ENCODE measurements around the gene IL1RAPL1.
A peak's percentile ranks its signal among the peaks of the same experiment; 100 is the strongest.

Gene IL1RAPL1

GRCh38 chrX:29653721-29654120 lies 1066.5 kb downstream of the IL1RAPL1 start:
- DNase-seq (ENCODE audit: low spot score) = no peak

DNA sequence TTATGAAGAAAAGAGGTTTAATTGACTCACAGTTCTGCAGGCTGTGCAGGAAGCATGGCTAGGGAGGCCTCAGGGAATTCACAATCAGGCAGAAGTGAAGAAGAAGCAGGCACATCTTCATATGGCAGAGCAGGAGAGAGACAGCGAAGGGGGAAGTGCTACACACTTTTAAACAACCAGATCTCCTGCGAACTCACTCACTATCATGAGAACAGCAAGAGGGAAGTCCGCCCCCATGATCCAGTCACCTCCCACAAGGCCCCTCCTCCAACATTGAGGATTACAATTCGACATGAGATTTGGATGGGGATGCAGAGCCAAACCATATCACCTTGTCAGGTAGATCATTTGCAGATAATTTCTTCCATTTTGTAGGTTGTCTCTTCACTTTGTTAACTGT lies 1072.7 kb downstream of the IL1RAPL1 start:
- no peak for DNase-seq (ENCODE audit: low spot score)

DNA sequence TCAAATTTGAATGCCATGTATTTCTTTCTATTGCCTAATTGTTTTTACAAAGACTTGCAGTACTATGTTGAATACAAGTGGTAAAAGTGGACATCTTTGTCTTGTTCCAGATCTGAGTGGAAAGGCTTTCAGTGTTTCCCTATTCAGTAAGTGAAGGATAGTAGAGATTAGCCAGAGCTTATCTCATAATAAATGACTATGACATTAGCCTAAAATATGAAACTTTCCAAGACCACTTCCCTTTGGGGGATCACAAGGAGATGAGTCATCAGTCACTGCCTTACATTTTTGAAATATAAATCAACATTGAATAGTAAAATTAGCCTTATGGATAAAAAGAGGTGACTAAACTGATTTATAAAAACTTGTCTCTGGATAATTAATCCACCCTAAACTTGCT lies 1074.0 kb downstream of the IL1RAPL1 start:
- DNase-seq (ENCODE audit: low spot score) = no peak

DNA sequence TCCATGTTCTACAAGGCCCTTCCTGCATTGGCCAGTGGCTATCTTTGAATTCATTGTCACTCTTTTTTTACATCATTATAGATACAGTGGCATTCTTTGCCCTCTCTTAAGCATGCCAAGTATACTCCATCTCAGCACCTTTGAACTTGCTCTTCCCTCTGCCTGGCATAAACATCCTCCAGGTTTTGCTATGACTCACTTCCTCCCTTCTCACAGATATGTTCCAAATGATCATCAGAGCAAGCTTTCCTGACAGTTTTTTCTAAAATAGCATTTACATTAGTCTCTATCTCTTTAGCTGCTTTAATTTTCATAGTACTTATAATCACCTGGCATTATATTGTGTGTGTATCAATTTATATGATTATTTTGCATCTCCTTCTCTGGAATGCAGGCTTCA lies 1074.9 kb downstream of the IL1RAPL1 start:
- no peak for DNase-seq (ENCODE audit: low spot score)

- DNase-seq (ENCODE audit: low spot score) = peak; percentile 36
Measured at GRCh38 chrX:29662759-29663503, 1075.7 kb downstream of the IL1RAPL1 start.

GRCh38 chrX:29665532-29665931 lies 1078.3 kb downstream of the IL1RAPL1 start:
- no peak for DNase-seq (ENCODE audit: low spot score)

GRCh38 chrX:29666366-29666765 lies 1079.1 kb downstream of the IL1RAPL1 start:
- DNase-seq (ENCODE audit: low spot score) = no peak

GRCh38 chrX:29671421-29671820 lies 1084.2 kb downstream of the IL1RAPL1 start:
- DNase-seq (ENCODE audit: low spot score) = no peak

DNA sequence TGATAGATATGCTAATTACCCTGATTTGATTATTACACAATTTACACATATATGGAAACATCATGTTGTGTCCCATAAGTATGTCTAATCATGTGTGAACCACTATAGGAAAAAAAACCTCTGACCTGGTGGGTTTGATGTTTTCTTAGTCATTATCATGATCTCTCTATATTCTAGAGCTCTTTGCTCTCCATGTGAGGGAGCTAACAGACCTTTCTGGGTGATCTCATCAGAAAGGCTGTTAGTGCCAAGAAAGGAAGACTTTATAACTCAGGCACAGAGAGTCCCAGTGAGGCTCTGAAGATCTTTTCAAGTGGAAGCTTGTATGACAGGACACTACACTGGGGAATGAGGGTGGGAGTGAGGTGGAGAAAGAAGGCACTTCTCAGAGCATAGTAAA lies 1100.4 kb downstream of the IL1RAPL1 start:
- peak; percentile 28 for DNase-seq (ENCODE audit: low spot score)

- DNase-seq (ENCODE audit: low spot score) = peak; percentile 3
Measured at GRCh38 chrX:29690061-29690460, 1102.8 kb downstream of the IL1RAPL1 start.

DNA sequence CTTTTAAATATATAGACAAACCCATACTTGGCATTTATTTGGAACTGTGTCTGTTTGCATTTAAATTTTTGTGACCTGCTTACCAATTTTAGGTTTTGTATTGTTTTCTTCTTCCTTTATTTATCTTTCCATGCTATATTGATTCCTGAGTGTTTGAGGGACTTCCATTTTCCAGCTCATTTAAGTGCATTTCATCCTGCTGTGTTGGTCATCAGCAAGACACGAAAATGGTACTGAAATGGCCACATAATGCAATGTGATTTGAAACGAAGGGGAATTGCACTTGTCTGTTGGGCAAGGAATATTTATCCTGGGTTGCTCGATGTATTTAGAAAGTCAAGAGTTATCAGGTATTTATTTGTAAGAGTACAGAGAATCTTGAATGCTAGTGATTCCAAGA lies 1103.8 kb downstream of the IL1RAPL1 start:
- DNase-seq (ENCODE audit: low spot score) = no peak

- no peak for DNase-seq (ENCODE audit: low spot score)
Measured at GRCh38 chrX:29693912-29694311, 1106.7 kb downstream of the IL1RAPL1 start.

GRCh38 chrX:29699239-29699638 lies 1112.0 kb downstream of the IL1RAPL1 start:
- DNase-seq (ENCODE audit: low spot score) = no peak

DNA sequence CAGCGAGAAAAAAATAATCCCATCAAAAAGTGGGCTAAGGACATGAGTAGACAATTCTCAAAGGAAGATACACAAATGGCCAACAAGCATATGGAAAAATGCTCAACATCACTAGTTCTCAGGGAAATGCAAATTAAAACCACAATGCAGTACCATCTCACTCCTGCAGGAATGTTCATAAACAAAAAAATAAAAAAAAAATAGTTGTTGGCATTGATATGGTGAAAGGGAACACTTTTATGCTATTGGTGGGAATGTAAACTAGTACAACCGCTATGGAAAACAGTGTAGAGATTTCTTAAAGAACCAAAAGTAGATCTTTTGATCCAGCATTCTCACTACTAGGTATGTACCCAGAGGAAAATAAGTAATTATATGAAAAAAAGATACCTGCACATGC lies 1119.8 kb downstream of the IL1RAPL1 start:
- DNase-seq (ENCODE audit: low spot score) = no peak

DNA sequence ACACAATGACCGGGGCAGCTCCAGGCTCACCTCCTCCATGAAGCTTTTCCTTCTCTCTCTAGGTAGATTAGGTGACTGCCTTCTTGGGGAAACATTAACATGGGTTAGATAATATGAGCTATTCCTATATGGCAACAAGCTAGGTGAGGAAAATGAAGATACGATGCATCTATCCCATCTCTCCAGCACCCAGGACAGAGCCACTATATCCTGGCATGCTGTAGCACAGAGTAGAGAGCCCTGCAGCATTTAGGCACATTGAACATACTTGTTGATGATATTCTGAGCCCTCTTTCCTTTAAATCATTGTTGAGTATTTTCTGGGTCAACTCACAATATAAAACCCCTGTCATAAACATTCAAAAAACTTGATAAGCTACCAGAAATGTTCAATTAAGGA lies 1133.9 kb downstream of the IL1RAPL1 start:
- no peak for DNase-seq (ENCODE audit: low spot score)

GRCh38 chrX:29724316-29724715 lies 1137.1 kb downstream of the IL1RAPL1 start:
- DNase-seq (ENCODE audit: low spot score) = no peak

- no peak for DNase-seq (ENCODE audit: low spot score)
Measured at GRCh38 chrX:29726811-29727210, 1139.6 kb downstream of the IL1RAPL1 start.

DNA sequence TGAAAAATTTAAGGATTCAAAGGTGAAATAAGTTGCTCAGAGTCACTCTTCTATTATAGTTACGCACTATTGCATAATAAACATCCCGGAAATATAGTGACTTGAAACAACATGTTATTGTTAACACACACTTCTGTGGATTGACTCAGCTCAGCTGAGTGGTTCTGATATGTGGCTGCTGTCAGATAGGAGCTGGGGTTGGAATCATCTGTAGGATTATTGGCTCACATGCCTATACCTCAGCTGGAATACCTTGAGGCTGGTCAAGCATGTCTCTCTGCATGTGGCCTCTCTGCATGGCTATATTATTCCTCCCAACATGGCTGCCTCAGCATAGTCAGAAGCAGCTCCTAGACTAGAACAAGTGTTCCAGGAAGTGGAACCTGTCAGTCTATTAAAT lies 1141.4 kb downstream of the IL1RAPL1 start:
- no peak for DNase-seq (ENCODE audit: low spot score)

DNA sequence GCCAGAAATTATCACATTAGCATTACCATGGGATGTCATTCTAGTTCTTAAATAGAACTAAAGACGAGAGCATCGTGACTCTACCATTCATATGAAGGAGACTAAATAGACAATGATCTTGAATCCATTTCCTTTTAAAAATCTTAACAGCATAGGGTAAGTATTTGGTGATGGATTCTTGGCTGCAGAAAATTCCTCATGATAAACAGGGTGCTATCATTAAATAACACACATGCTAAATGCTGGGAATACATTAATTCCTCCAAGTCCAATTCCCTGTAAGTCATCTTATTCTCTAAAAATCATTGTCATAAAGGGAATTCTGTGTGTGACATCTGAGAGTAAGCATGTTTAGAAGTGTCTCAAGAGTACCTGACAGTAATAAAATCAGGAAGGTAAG lies 1157.7 kb downstream of the IL1RAPL1 start:
- DNase-seq (ENCODE audit: low spot score) = no peak

DNA sequence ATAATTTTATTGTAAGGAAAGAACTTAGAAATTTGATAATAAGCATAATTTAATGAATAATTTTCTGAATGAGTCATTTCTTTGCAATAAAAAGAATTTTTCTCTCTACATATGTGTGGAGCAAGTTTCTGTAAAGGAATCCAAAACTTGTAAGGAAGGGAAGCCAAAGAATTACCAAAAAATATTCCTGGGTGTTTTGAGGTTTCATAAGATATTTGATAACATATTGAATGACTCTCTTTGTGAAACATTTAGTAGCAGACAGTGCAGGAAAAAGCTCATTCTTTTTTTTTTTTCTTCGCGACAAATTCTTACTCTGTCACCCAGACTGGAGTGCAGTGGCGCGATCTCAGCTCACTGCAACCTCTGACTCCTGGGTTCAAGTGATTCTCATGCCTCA lies 1159.1 kb downstream of the IL1RAPL1 start:
- DNase-seq (ENCODE audit: low spot score) = peak; percentile 18

GRCh38 chrX:29762006-29762405 lies 1174.8 kb downstream of the IL1RAPL1 start:
- no peak for DNase-seq (ENCODE audit: low spot score)

DNA sequence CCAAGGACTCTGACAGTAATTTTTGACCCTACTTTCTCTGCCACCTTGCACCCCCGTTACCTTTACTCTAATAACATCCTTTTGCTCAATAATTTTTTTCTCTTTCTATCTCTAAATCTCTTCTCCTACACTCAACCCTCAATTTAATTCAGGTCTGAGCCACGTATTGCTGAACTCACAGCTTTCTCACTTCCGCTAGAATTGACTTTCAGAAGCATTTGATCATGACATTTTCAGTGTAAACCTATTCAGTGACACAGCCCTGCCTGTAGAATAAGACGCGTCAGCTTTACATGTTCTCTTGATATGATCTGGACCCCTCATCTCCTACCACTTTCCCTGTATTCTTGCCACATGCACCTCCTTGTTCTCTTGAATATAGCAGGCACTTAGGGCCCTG lies 1188.6 kb downstream of the IL1RAPL1 start:
- DNase-seq (ENCODE audit: low spot score) = no peak

GRCh38 chrX:29787656-29788055 lies 1200.4 kb downstream of the IL1RAPL1 start:
- no peak for DNase-seq (ENCODE audit: low spot score)

DNA sequence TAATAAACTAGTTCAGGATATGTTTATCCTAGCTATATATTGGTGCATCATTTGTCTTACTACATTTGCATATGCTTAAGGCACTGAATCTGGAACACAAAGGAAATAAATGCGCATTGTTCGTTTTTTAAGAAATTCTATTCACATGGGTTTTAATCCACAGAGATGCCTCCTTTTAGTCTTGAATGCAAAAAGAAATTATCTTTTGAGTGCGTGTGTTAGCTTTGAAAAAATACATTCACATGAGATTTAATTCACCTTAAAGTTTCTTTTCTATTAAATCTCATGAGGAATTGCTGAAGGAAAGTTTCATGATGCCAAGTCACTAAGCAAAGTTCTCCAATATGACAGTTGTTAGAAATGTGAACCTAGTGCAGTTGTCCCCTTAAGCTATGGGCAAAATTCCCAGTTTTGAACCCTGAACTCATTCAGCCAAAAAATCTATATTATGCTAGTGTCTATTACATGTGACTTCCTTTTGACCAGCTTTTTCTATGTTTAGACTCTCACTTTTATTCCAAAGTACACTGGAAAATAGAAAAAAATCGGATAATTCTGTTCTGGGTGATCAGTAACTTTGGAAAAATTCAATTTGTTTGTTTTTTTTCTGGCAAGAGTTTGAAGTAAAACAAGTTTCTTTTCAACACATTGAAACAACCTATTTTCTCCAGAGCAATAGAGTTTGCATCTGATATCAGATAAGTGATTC lies 1201.9 kb downstream of the IL1RAPL1 start:
- DNase-seq (ENCODE audit: low spot score) = no peak
